HG03280 (cell line): ENCODE measurements around the gene GLIS1.

Source experiments
- ATAC-seq: cut with Tn5 transposase; IDR thresholded peaks from one replicate; pipeline ENCODE4 v1.9.1; 2021; ENCODE audit warnings: mild to moderate bottlenecking, moderate library complexity; ENCODE audit not compliant: unreplicated experiment

GLIS1 gene

GRCh38 chr1:53696051-53696450 is 42.9 kb downstream of the GLIS1 start:
- ATAC-seq = no peak

GRCh38 chr1:53695116-53695515 is 43.8 kb downstream of the GLIS1 start:
- ATAC-seq = no peak

GRCh38 chr1:53694718-53695091 is 44.3 kb downstream of the GLIS1 start:
- no peak for ATAC-seq

DNA sequence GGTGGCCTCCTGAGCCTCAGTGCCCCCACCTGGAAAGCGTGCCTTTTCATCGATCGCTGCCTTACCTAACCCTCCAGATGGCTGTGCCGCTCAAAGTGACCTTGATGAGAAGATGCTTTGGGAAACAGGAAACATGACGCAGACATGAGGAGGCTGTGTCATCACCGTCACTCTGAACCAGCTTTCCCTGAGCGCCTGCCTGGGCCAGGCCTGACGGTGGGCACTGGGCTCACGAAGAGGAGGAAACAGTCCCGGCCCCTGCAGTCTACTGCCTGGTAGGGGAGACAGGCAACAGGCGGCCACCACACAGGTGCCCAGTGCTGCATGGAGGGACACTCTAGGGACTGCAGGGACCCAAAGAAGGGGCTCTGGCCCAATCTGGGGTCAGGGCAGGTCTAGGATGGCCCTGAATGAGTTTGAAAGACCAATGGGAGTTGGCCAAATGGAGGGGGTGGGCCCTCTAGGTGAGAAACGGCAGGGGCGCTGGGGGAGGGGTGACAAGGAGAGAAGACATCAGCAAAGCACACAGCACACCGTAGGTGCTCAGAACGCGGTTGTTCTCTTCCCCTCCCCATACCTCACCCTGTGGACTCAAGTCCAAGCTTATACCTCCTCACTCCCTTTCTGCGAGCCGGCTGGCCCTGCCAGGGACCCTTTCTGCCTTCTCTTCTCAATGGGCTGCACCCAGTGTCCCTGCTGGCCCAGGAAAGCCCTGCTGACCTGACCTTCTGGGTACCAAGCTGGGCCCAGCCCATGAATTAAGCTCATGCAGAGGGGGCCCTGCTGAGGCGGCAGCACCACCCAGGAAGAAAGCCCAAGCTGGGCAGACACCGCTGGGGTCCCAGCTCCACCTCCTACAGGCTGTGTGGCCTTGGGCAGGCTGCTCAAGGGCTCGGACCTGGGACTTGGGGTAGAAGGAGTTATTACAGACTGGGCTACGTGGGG is 44.9 kb downstream of the GLIS1 start:
- no peak for ATAC-seq

DNA sequence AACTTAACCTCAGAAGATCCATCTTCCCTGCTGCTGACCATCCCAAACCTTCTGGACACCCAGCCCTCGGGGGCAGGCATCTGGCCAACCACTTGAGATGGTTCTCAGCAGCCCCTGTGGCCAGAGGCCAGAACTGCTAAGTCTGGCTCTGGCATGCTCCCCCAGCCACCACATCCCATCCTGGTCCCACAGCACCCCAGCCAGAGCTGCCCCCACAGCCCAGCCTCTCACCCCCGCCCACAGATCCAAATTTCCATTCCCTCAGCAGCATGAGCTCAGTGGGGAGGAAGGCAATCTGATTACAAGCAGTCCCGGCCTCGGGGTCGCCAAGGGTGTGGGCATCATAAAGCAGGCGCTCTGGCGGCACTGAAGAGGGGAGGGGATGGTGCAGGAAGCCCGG is 45.6 kb downstream of the GLIS1 start:
- no peak for ATAC-seq

DNA sequence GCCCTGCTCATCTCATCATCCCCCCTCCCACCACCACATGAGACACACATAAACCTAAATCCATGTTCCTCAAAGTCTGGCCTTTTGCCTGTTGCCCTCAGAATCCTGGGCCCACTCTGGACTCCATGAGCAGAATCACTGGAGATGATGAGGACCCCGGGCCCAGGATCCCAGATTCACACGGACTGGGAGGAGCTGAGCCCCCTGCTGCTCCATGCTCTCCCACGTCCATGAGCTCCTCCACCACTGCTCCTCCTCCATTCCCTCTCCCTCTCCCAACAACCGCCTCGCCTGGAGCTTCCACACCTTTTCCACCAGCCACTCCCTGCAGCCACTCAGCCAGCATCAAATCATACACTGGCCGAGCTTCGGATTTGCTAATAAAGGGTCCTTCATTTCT is 47.6 kb downstream of the GLIS1 start:
- no peak for ATAC-seq

DNA sequence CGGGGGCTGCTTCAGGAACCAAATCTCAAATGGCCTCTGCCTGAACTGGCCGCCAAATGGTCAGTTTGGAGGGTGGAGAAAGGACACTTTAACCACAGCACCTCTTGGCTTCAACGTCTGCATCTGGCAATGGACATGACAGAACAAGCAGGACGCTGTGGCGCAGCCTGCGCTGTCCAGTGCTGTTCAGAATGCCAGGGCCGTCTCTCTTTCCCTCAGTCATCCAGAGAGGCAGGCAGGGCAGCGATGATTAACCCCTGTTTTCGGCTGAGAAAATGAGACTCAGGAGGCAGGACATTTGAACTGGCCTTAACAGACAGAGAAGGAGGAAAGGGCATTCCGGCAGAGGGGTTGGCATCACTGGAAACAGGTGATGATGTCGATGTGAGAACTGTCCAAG is 48.6 kb downstream of the GLIS1 start:
- ATAC-seq = no peak

DNA sequence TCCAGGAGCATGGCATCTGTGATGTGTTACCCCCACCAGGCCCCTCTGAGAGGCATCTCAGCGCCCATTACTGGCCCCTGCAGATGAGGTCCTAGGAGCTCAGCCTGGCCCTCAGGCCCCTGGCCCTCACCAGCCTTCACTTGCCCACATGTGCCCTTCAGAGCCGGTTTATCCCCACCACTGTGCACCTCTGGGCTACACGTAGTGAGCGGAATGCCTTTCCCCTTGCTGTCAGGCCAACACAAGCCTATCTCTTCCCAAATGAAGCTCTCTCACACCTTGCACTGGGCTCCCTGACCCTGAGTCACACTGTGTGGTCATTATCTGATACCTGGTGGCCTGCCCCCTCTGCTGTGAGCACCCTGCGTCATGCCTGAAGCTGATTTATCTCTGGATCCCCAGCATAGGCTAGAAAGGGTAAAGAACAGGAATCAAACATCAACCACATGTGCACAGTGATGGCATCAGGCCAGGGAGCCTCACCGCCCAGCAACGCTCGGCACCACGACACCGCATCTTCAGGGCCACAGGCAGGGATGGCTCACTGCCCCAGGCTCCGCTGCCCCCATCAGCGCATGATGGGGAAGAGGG is 49.1 kb downstream of the GLIS1 start:
- no peak for ATAC-seq

DNA sequence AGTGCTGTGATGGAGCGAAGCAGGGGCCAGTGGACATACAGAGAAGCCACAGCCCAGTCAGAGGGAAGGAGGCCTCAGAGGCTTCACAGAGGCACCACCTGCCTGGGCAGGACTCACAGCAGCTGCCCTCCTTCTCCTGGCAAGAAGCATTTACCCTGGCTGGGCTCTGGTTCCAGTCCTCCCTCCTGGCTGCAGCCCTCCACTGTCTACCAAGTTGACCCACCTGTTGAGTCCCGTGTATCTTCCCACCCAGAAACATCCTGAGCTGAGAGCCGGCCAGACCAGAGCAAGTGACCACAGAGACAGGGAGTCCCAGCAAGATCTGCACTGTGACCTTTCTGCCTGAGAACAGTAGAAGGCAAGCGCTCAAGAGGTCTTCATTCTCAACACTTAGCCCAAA is 49.7 kb downstream of the GLIS1 start:
- ATAC-seq = no peak

DNA sequence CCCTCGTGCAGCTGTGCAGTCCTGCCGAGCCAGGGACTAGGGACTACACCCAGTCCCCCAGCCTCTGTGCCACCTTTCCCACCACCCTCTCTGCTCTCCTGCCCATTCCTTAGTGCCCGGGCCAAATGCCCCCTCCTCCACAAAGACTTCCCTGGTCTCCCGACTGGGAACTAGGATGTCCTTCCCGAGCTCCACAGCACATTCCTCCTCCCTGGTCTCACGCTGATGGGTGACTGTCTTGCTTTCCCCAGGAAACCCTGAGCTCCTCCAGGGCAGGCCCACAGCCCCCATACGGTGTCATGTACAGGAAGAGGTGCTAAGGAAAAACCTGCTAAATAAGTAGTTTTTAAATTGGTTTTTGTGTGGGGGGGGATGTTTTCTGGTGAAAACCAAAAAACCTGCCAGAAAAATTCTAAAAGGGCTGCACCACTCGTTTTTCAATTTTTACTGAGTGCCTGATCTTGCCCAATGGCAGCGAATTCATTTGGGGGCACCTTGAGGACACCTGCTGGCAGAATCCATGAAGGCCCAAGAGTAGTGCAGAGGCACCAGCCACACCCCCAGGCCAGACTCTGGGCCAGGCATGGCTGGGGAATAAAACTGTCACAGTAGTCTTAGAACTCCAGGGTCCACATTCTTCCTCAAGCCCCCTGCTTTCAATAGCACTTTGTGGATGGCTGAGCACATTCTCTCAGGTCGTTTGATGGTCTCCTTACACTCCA is 50.4 kb downstream of the GLIS1 start:
- ATAC-seq = no peak

GRCh38 chr1:53687901-53688300 is 51.1 kb downstream of the GLIS1 start:
- ATAC-seq = no peak

DNA sequence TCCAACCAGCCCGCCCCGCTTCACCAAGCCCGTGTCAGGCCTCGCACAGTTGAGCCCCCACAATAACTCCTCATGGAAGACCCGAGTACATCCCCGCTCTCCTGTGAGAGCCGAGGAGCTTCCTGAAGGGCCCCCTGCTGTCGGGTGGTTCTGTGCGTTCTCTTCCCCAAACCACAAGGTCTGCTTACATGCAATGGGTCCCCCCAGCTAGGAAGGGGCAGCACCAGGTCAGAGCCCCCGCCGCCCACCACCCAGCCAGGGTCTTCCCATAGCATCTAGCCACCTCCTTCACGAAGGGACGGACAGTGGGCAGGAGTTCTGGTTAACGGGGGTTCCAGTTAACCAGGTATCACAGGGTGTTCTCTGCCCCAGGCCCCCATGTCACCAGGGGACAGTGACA is 51.5 kb downstream of the GLIS1 start:
- ATAC-seq = no peak

GRCh38 chr1:53686965-53687267 is 52.0 kb downstream of the GLIS1 start:
- no peak for ATAC-seq

DNA sequence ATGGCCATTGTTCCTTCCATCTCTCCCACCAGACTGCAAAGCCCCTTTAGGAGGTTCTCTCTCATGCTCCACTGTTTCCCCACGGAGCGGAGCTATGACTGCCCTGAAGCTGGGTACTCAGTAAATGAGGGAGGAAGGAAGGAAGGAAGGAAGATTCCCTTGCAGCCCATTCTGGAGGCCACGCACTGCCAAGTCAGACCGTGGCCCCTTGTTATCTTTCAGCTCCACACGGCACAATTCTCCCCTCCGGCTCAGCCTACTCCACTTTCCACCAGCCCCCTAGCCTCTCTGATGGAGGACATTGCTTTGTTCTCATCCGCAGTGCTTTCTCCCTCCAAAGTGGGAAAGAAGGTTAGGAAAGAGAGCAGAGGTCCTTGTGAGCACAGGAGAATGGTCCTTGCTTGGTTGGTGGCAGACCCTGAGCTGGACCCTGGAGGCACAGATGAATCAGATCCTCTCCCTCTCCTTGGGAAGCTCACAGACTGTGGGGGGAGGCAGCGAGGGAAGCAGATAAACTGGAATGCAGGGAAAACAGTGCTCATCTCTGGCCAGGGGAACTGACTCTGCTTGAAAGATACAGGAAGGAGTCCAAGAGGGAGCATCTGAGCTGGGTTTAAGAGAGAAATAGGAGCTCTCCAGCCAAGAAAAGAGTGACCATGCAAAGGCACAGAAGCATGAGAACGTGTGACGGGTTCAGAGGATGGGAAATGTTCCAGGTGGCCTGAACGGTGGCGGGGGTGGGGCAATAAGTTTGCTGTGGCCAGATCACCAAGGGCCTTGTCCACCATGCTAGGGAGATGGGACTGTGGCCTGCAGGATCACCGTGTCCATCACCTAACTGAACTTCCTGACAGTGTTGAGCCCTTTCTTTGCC is 52.6 kb downstream of the GLIS1 start:
- no peak for ATAC-seq

- no peak for ATAC-seq
These were observed 53.5 kb downstream of the GLIS1 start for GRCh38 chr1:53685272-53686051.

- ATAC-seq = no peak
These were observed 54.2 kb downstream of the GLIS1 start for GRCh38 chr1:53684741-53685140.

GRCh38 chr1:53683986-53684740 is 54.8 kb downstream of the GLIS1 start:
- no peak for ATAC-seq

DNA sequence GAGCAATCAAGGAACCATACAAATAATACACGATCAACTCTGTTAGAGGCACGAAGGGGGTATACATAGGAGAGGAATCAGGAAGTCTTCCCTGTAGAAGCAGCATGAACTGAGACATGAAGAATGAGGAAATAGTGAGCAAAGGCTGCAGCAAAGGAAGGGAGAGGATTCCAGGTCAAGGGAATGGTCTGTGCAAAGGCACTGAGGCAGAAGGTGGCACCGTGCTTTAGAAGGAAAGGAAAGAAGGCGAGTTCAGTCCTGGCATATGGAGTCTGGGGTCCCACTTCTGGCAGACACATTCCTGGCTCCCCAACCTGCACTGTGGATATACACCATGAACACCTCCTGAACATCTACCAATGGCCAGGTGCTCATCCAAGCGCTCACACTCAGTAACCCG is 56.1 kb downstream of the GLIS1 start:
- ATAC-seq = no peak

DNA sequence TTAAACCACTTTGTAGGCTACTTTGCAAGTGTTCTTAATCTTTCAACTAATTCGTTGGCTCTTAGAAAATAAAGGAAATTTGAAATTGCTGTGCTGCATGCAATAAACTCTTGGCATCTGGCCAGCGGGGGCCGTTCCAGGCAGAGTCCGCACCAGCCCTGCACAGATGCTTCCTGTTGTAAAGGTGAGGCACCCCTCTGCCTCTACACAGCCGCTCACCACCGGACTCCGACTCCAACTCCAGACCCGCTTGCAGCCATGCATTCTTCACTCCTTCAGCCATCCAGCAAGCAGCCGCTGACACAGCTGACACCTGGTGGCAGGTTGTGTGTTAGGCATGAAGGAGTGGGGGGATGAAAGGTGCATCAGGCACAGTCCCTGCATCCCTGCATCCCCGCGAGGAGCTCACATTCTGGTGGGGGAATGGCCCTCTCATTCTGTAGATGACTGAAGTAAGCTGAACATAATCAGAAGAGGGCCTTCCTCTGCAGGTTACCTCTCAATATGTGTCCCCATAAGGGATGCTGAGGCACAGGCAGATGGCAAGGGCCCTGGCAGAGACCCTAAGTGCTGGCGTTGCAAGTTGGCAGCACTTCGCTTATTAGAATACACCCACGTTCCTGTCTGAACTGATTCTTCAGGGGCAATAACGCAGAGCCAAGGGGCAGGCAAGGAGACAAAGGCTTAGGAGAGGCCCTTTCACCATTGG is 56.8 kb downstream of the GLIS1 start:
- ATAC-seq = no peak
